K562 (cell line): ENCODE measurements around the gene MDM4. TPM values are rescaled to one million over a fixed set of nuclear protein-coding genes. Genes with fewer than 3 reads are reported as not detected.
A peak's percentile ranks its signal among the peaks of the same experiment; 100 is the strongest.

Experiments used
- CEBPG ChIP-seq, 3 experiments: fragments of 200-800 bp in 1 of 3; sonication (Bioruptor generic) in 1 of 3; sonication (generic) in 1 of 3; formaldehyde crosslinking in 1 of 3; IDR thresholded peaks in 2 of 3; conservative IDR thresholded peaks in 1 of 3; 2 replicates each; pipeline versions ENCODE4 v1.6.1 to v1.8.0; 2016 to 2022; ENCODE audit warnings: missing compliant biosample characterization in 2 of 3, missing genetic modification characterization in 2 of 3, mild to moderate bottlenecking in 1 of 3, missing genetic modification reagents in 1 of 3
- CHCHD3 ChIP-seq: fragments of 250-450 bp; sonication (Bioruptor Pico); IDR thresholded peaks from 2 replicates; pipeline ENCODE4 v2.1.2; 2022; ENCODE audit warnings: mild to moderate bottlenecking
- HNRNPUL1 ChIP-seq: fragments of 200-400 bp; formaldehyde crosslinking; IDR thresholded peaks from 2 replicates; pipeline ENCODE4 v1.6.1; 2017; ENCODE audit warnings: low read length
- JUN ChIP-seq, 2 experiments: sonication (generic) in 1 of 2; formaldehyde crosslinking in 1 of 2; IDR thresholded peaks; 2 replicates each; pipeline versions ENCODE4 v1.6.1 to v1.8.0; 2012 to 2022; ENCODE audit warnings: borderline replicate concordance in 2 of 2, mild to moderate bottlenecking in 2 of 2, improper control_type of control experiment in 1 of 2, low read depth in 1 of 2, low read length in 1 of 2, missing genetic modification reagents in 1 of 2
- KDM2B ChIP-seq: fragments of 250-450 bp; sonication (Bioruptor Pico); IDR thresholded peaks from 2 replicates; pipeline ENCODE4 v1.8.0; 2021; ENCODE audit warnings: mild to moderate bottlenecking, moderate library complexity
- MAFF ChIP-seq: IDR thresholded peaks from 2 replicates; pipeline ENCODE4 v1.6.1; 2012; ENCODE audit warnings: low read length, improper control_type of control experiment
- MYC ChIP-seq, 2 experiments: fragments of 250-450 bp in 1 of 2; sonication (Bioruptor Pico) in 1 of 2; IDR thresholded peaks; 2 replicates each; pipeline versions ENCODE4 v1.5.1 to v1.6.1; 2012 to 2021; ENCODE audit warnings: low read depth in 2 of 2, borderline replicate concordance in 1 of 2, improper control_type of control experiment in 1 of 2, low read length in 1 of 2, mild to moderate bottlenecking in 1 of 2, moderate library complexity in 1 of 2
- PCBP1 ChIP-seq: fragments of 200-400 bp; formaldehyde crosslinking; IDR thresholded peaks from 2 replicates; pipeline ENCODE4 v1.6.1; 2018; ENCODE audit warnings: mild to moderate bottlenecking, low read depth, low read length; ENCODE audit not compliant: poor library complexity, severe bottlenecking
- PTTG1 ChIP-seq: fragments of 450-650 bp; IDR thresholded peaks from 2 replicates; pipeline ENCODE4 v1.6.1; 2016; ENCODE audit warnings: low read depth, mild to moderate bottlenecking, missing genetic modification characterization, missing compliant biosample characterization
- RBM15 ChIP-seq: fragments of 200-400 bp; formaldehyde crosslinking; IDR thresholded peaks from 2 replicates; pipeline ENCODE4 v1.6.1; 2018; ENCODE audit warnings: mild to moderate bottlenecking, low read length, moderate library complexity; ENCODE audit not compliant: insufficient read depth
- TCF7 ChIP-seq: sonication (generic); IDR thresholded peaks from 2 replicates; pipeline ENCODE4 v1.6.1; 2016; ENCODE audit warnings: antibody characterized with exemption, borderline replicate concordance
- TEAD1 ChIP-seq, 2 experiments: fragments of 450-650 bp in 1 of 2; sonication (generic) in 1 of 2; formaldehyde crosslinking; IDR thresholded peaks; 2 replicates each; pipeline versions ENCODE4 v1.4.0 to v1.8.0; 2020 to 2022; ENCODE audit warnings: mild to moderate bottlenecking in 2 of 2, missing genetic modification reagents in 1 of 2
- TFE3 ChIP-seq: fragments of 450-650 bp; formaldehyde crosslinking; IDR thresholded peaks from 2 replicates; pipeline ENCODE4 v1.4.0; 2020; ENCODE audit warnings: mild to moderate bottlenecking, mixed read lengths
- THRB ChIP-seq: fragments of 450-650 bp; formaldehyde crosslinking; conservative IDR thresholded peaks from 2 replicates; pipeline ENCODE4 v1.4.0; 2022; ENCODE audit warnings: mild to moderate bottlenecking, missing genetic modification characterization
- ZBTB26 ChIP-seq: fragments of 450-650 bp; formaldehyde crosslinking; IDR thresholded peaks from 2 replicates; pipeline ENCODE4 v1.4.0; 2022; ENCODE audit warnings: missing genetic modification characterization
- ZBTB8A ChIP-seq: fragments of 450-650 bp; IDR thresholded peaks from 2 replicates; pipeline ENCODE4 v1.6.1; 2018; ENCODE audit warnings: mild to moderate bottlenecking, moderate library complexity; ENCODE audit not compliant: partially characterized antibody
- ZFP36 ChIP-seq: fragments of 150-350 bp; IDR thresholded peaks from 2 replicates; pipeline ENCODE4 v1.6.1; 2018; ENCODE audit warnings: low read length, low read depth; ENCODE audit not compliant: partially characterized antibody
- ZNF224 ChIP-seq: sonication (generic); formaldehyde crosslinking; IDR thresholded peaks from 2 replicates; pipeline ENCODE4 v1.8.0; 2022; ENCODE audit warnings: mild to moderate bottlenecking, missing genetic modification reagents
- ZNF518B ChIP-seq: fragments of 250-450 bp; sonication (Bioruptor Pico); IDR thresholded peaks from 2 replicates; pipeline ENCODE4 v1.5.0; 2021; ENCODE audit warnings: mild to moderate bottlenecking, moderate library complexity
- polyA plus RNA-seq, 8 experiments: library from polyadenylated mRNA; depleted of rRNA in 4 of 8; stranded (reverse) in 5 of 8; unstranded in 3 of 8; fragments of >200 nt; fragmentation: Nextera tagmentation in 2 of 8; fragmentation: Illumina TruSeq in 1 of 8; extraction: Ambion mirVana in 2 of 8; extraction: Trizol in 1 of 8; gene quantifications; 2 replicates each; pipeline versions ENCODE4 v1.2.1 to v1.2.3, GENCODE V29; 2011 to 2014; ENCODE audit warnings: inconsistent platforms in 1 of 8, missing spikeins in 1 of 8
- total RNA-seq, 7 experiments: library from RNA; depleted of rRNA in 6 of 7; stranded (reverse); fragments of >200 nt in 6 of 7; fragmentation: Illumina TruSeq in 2 of 7; extraction: Trizol in 2 of 7; gene quantifications; 2 replicates each; pipeline versions ENCODE4 v1.2.1 to v1.2.3, GENCODE V29; 2011 to 2021; ENCODE audit warnings: low replicate concordance in 1 of 7

Gene MDM4
- total and polyA plus RNA-seq, 9 of the 15 experiments (the other 6 are each of a cell fraction or from before 2014, with no cell fraction given): 3.3 to 61.7 (median 21.2) TPM

- TF ChIP-seq HNRNPUL1 (no peak), KDM2B (CRISPR knock-in tag) (peak; percentile 95; the same call in 1 of the 2 replicates), PTTG1 (tag) (no peak), ZNF224 (no peak), CHCHD3 (0 out of 2 replicates have a peak, but pooled peaks have one; percentile 4), MYC (IDR thresholded peaks at IDR 0.05; ENCODE audit: low read depth, low read length) (peak; percentile 88), MYC (CRISPR knock-in tag; IDR thresholded peaks at IDR 0.05; ENCODE audit: borderline replicate concordance, low read depth) (no peak; the same call in 1 of the 2 replicates), RBM15 (no peak), TFE3 (CRISPR knock-in tag) (no peak), ZNF518B (CRISPR knock-in tag) (0 out of 2 replicates have a peak, but pooled peaks have one; percentile 21), CEBPG (CRISPR knock-in tag; IDR thresholded peaks at IDR 0.05) (peak; percentile 100), CEBPG (tag; conservative IDR thresholded peaks at IDR 0.05 in 1 of 2, IDR thresholded peaks at IDR 0.05 in 1 of 2) (peak; percentile 100), TEAD1 (CRISPR knock-in tag; IDR thresholded peaks at IDR 0.05) (no peak), PCBP1 (no peak), TCF7 (no peak; the same call in 1 of the 2 replicates), THRB (CRISPR knock-in tag) (no peak), ZBTB26 (CRISPR knock-in tag) (no peak), ZBTB8A (no peak), JUN (IDR thresholded peaks at IDR 0.05; ENCODE audit: borderline replicate concordance, low read depth, low read length) (peak; percentile 91; the same call in 1 of the 2 replicates), JUN (CRISPR knock-in tag; IDR thresholded peaks at IDR 0.05; ENCODE audit: borderline replicate concordance) (no peak), MAFF (no peak), ZFP36 (peak; percentile 45)
These were observed 9.3 kb upstream of the MDM4 start (continued) for GRCh38 chr1:204506969-204507316.
